Right kidney (tissue), 1 donor: ENCODE measurements around the gene RUFY4.
"Not testable (repeated sequence)": the region's sequence is repeated elsewhere in the genome, so short reads cannot be mapped to it uniquely, and the experiment has no call there.

Source experiments
- DNase-seq: peaks from one replicate; pipeline ENCODE4 v3.0.0-alpha.2; 2016

Gene RUFY4

GRCh38 chr2:218031771-218032257, 37.2 kb upstream of the RUFY4 start:
- no peak for DNase-seq

- no peak for DNase-seq
Observed at GRCh38 chr2:218032336-218033171, 36.5 kb upstream of the RUFY4 start.

- no peak for DNase-seq
Observed at GRCh38 chr2:218033208-218033589, 35.9 kb upstream of the RUFY4 start.

- peak; percentile 63 for DNase-seq
Observed at GRCh38 chr2:218033590-218034496, 35.2 kb upstream of the RUFY4 start.

GRCh38 chr2:218034497-218035213, 34.4 kb upstream of the RUFY4 start:
- DNase-seq: peak; percentile 76

GRCh38 chr2:218035463-218036100, 33.5 kb upstream of the RUFY4 start:
- DNase-seq: no peak

GRCh38 chr2:218036371-218036770, 32.7 kb upstream of the RUFY4 start:
- DNase-seq: no peak

GRCh38 chr2:218039171-218039570, 29.9 kb upstream of the RUFY4 start:
- no peak for DNase-seq

- DNase-seq: no peak
Observed at GRCh38 chr2:218040883-218041282, 28.2 kb upstream of the RUFY4 start.

GRCh38 chr2:218041302-218042168, 27.5 kb upstream of the RUFY4 start:
- DNase-seq: no peak

GRCh38 chr2:218043100-218043499, 26.0 kb upstream of the RUFY4 start:
- DNase-seq: no peak

- DNase-seq: no peak
Observed at GRCh38 chr2:218043701-218044109, 25.3 kb upstream of the RUFY4 start.

GRCh38 chr2:218044599-218044998, 24.5 kb upstream of the RUFY4 start:
- not testable (repeated sequence) for DNase-seq

- DNase-seq: no peak
Observed at GRCh38 chr2:218046238-218046637, 22.8 kb upstream of the RUFY4 start.

- DNase-seq: no peak
Observed at GRCh38 chr2:218047536-218048225, 21.4 kb upstream of the RUFY4 start.

- no peak for DNase-seq
Observed at GRCh38 chr2:218051903-218052302, 17.1 kb upstream of the RUFY4 start.

- no peak for DNase-seq
Observed at GRCh38 chr2:218059289-218059688, 9.8 kb upstream of the RUFY4 start.

GRCh38 chr2:218060118-218060517, 8.9 kb upstream of the RUFY4 start:
- DNase-seq: no peak

GRCh38 chr2:218060950-218061660, 7.9 kb upstream of the RUFY4 start:
- no peak for DNase-seq

GRCh38 chr2:218063486-218063885, 5.6 kb upstream of the RUFY4 start:
- DNase-seq: no peak
